COLO829 (cell line): Measurements from ENCODE around the gene POTEB.
"Not testable (repeated sequence)": the region's sequence is repeated elsewhere in the genome, so short reads cannot be mapped to it uniquely, and the experiment has no call there.

Experiments used
- DNase-seq: peaks from one replicate; pipeline ENCODE4 v3.0.0; 2012; ENCODE audit warnings: low spot score

The POTEB gene

GRCh38 chr15:21877635-21878034 lies at the start of gene POTEB:
Gene POTEB, minus strand, starts transcription at chr15:21877735. Its CDS starts 489 bp downstream, at chr15:21877246.
- not testable (repeated sequence) for DNase-seq

GRCh38 chr15:21890955-21891354 lies 13.4 kb upstream of the POTEB start:
- not testable (repeated sequence) for DNase-seq

- not testable (repeated sequence) for DNase-seq
Measured at GRCh38 chr15:21889542-21889941, 12.0 kb upstream of the POTEB start.

GRCh38 chr15:21838831-21839230 lies 38.7 kb downstream of the POTEB start:
- DNase-seq: not testable (repeated sequence)
